Gastrocnemius medialis (tissue), 4 donors: ENCODE data around the gene TECTA. TPM values are rescaled to one million over a fixed set of nuclear protein-coding genes. Genes with fewer than 3 reads are reported as not detected.

Experiments
- ATAC-seq, 2 donors: fragments of 150-250 bp; one replicate each; pipeline ENCODE4 v1.9.1; 2016
- DNase-seq, 2 donors: peaks; one replicate each; pipeline ENCODE4 v3.0.0-alpha.2; 2019
- H3K27ac ChIP-seq, 4 donors: fragments of 200-600 bp; sonication (generic); 1 replicate in 1 of 4; 2 replicates in 3 of 4; pipeline ENCODE4 v1.5.1; 2016 to 2018; ENCODE audit warnings: mild to moderate bottlenecking in 2 of 4, moderate library complexity in 1 of 4
- H3K27me3 ChIP-seq, 3 donors: fragments of 200-600 bp; sonication (generic) in 2 of 3; 1 replicate in 1 of 3; 2 replicates in 2 of 3; pipeline versions ENCODE4 v1.5.1 to v1.6.0; 2016 to 2019; ENCODE audit warnings: mild to moderate bottlenecking in 1 of 3, moderate library complexity in 1 of 3
- H3K36me3 ChIP-seq, 2 donors: fragments of 200-600 bp; sonication (generic) in 1 of 2; one replicate each; pipeline ENCODE4 v1.5.1; 2017 to 2018
- H3K4me1 ChIP-seq, 2 donors: fragments of 200-600 bp; sonication (generic) in 1 of 2; one replicate each; pipeline ENCODE4 v1.5.1; 2016 to 2017; ENCODE audit warnings: mild to moderate bottlenecking in 2 of 2
- H3K4me3 ChIP-seq, 4 donors: fragments of 200-600 bp; sonication (generic) in 3 of 4; 1 replicate in 1 of 4; 2 replicates in 3 of 4; pipeline ENCODE4 v1.5.1; 2016 to 2019; ENCODE audit warnings: mild to moderate bottlenecking in 2 of 4
- H3K9me3 ChIP-seq, 3 donors: fragments of 200-600 bp; sonication (generic) in 2 of 3; 1 replicate in 1 of 3; 2 replicates in 2 of 3; pipeline ENCODE4 v1.5.1; 2016 to 2019
- CTCF ChIP-seq, 5 experiments: fragments of 450-650 bp in 3 of 5; fragments of 200-600 bp in 2 of 5; sonication (generic) in 2 of 5; IDR thresholded peaks in 4 of 5; conservative IDR thresholded peaks in 1 of 5; 1 replicate in 4 of 5; 2 replicates in 1 of 5; pipeline ENCODE4 v1.5.1; 2016 to 2019; ENCODE audit warnings: antibody characterized with exemption in 5 of 5, mild to moderate bottlenecking in 3 of 5, moderate library complexity in 3 of 5
- POLR2A ChIP-seq, 2 donors: fragments of 450-650 bp; IDR thresholded peaks; one replicate each; pipeline ENCODE4 v1.6.1; 2017; ENCODE audit warnings: antibody characterized with exemption in 2 of 2, mild to moderate bottlenecking in 2 of 2, moderate library complexity in 2 of 2
- in situ Hi-C, 4 donors: fragments of 200-750 bp; cut with MboI; loops; one replicate each; pipeline versions ENCODE4 v1.15.0 to v1.8.0; 2017; ENCODE audit warnings: low sequenced_read_pairs in 4 of 4
- intact Hi-C: fragments of 100-400 bp; cut with DNase I; formaldehyde crosslinking; loops from one replicate; pipeline ENCODE4 v1.15.1; 2023; ENCODE audit warnings: low total_unique reads
- total RNA-seq, 4 donors: library from RNA; depleted of rRNA; stranded (reverse); fragments of >200 nt; gene quantifications; one replicate each; pipeline versions ENCODE4 v1.1.0 to v1.2.3, GENCODE V29; 2016

The TECTA gene
- total RNA-seq, 4 donors from 2014 or later, result 0.17 to 1.6 (median 0.45) TPM

- no peak overlapping the region for H3K4me3 ChIP-seq
- ATAC-seq, result no peak
- H3K9me3 ChIP-seq, result no peaks in the 10 kb centered on the region
- TF ChIP-seq CTCF (IDR thresholded peaks at IDR 0.05 in 4 of 5, conservative IDR thresholded peaks at IDR 0.05 in 1 of 5) (no peak), POLR2A (IDR thresholded peaks at IDR 0.05) (no peak)
- no peaks in the 10 kb centered on the region for H3K36me3 ChIP-seq
- no peak overlapping the region for H3K27ac ChIP-seq
- DNase-seq, result no peak
- H3K4me1 ChIP-seq, result no peaks in the 10 kb centered on the region
- H3K27me3 ChIP-seq, result no peaks in the 10 kb centered on the region
- in situ Hi-C loops (no loop called here), intact Hi-C loops (no loop called here)
These were observed 105.8 kb downstream of the TECTA start for GRCh38 chr11:121206810-121207209.

- in situ Hi-C loops, result no loop called here
- H3K9me3 ChIP-seq, result no peaks in the 10 kb centered on the region
- no peaks in the 10 kb centered on the region for H3K27me3 ChIP-seq
- ATAC-seq (no peak), DNase-seq (no peak)
- H3K4me1 ChIP-seq, result no peaks in the 10 kb centered on the region
- H3K27ac ChIP-seq, result no peak overlapping the region
- TF ChIP-seq POLR2A (IDR thresholded peaks at IDR 0.05), result no peak
- no peak for TF ChIP-seq CTCF (IDR thresholded peaks at IDR 0.05 in 4 of 5, conservative IDR thresholded peaks at IDR 0.05 in 1 of 5)
- H3K4me3 ChIP-seq, result no peak overlapping the region
- H3K36me3 ChIP-seq, result no peaks in the 10 kb centered on the region
- intact Hi-C loops, result no loop called here
These were observed 106.6 kb downstream of the TECTA start for GRCh38 chr11:121207485-121208115.

DNA sequence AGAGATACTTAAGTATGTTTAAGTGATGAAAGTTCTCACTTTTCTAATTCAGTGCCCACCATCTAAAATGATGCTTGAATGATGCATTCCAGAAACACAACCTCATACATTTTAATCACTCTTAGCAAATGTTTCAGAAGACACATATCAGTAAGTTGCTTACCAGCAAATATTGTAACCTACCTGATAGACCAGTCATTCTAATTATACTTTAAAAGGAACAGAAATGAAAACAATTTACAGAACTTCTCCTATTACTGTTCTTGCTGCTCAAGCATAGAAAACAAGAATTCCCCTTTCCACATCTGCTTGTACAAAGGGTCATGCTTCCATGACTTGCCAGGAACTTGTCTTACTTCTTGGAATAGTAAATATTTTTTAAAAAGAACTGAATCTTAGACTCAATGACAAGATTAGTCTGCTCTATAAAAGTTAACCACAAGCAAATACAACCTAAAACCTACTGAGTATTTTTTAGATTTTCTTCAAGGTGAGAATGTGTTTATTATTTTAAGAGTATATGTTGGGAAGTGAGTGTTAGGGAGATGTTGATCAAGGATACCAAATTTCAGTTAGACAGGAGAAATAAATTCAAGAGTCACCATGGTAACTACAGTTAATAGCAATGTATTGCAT is 109.5 kb downstream of the TECTA start:
- no peak for TF ChIP-seq CTCF (IDR thresholded peaks at IDR 0.05 in 4 of 5, conservative IDR thresholded peaks at IDR 0.05 in 1 of 5)
- no peak for TF ChIP-seq POLR2A (IDR thresholded peaks at IDR 0.05)
- DNase-seq (no peak), ATAC-seq (no peak)
- no peaks in the 10 kb centered on the region for H3K36me3 ChIP-seq
- H3K9me3 ChIP-seq, result no peaks in the 10 kb centered on the region
- in situ Hi-C loops, result no loop called here
- H3K4me3 ChIP-seq, result no peak overlapping the region
- intact Hi-C loops, result no loop called here
- no peak overlapping the region for H3K27ac ChIP-seq
- H3K27me3 ChIP-seq, result peaks cover 0 to 2% (median 0%) of the 10 kb centered on the region in 3 donors
- H3K4me1 ChIP-seq, result no peaks in the 10 kb centered on the region

GRCh38 chr11:121211626-121212025 is 110.6 kb downstream of the TECTA start:
- Histone ChIP-seq H3K4me1 (no peaks in the 10 kb centered on the region), H3K27me3 (peaks cover 0 to 2% (median 0%) of the 10 kb centered on the region in 3 donors), H3K4me3 (no peak overlapping the region), H3K36me3 (no peaks in the 10 kb centered on the region), H3K27ac (no peak overlapping the region), H3K9me3 (no peaks in the 10 kb centered on the region)
- intact Hi-C loops (no loop called here), in situ Hi-C loops (no loop called here)
- no peak for TF ChIP-seq CTCF (IDR thresholded peaks at IDR 0.05 in 4 of 5, conservative IDR thresholded peaks at IDR 0.05 in 1 of 5)
- TF ChIP-seq POLR2A (IDR thresholded peaks at IDR 0.05), result no peak
- DNase-seq (no peak), ATAC-seq (no peak)
